DMS79 (cell line): Measurements from ENCODE around the gene BEX5.
"Not testable (repeated sequence)": the region's sequence is repeated elsewhere in the genome, so short reads cannot be mapped to it uniquely, and the experiment has no call there.

Experiments used
- DNase-seq: peaks from one replicate; lab custom pipeline; 2025; lab: John Stamatoyannopoulos, UW

Gene BEX5

GRCh38 chrX:102155806-102156179 is at the start of gene BEX5:
TSS of gene BEX5 (minus strand) at chrX:102155977. CDS start at chrX:102154265, 1,712 bp downstream.
- peak; percentile 55 for DNase-seq

GRCh38 chrX:102185967-102186720 is 30.4 kb upstream of the BEX5 start:
- no peak for DNase-seq

GRCh38 chrX:102154900-102155805 is 624 bp downstream of the BEX5 start:
- no peak for DNase-seq

- DNase-seq: peak; percentile 8
Observed at GRCh38 chrX:102154218-102154860, 1.4 kb downstream of the BEX5 start.

GRCh38 chrX:102142274-102142673 is 13.5 kb downstream of the BEX5 start, which contains the start of gene TCEAL6:
TSS of gene TCEAL6 (minus strand) at chrX:102142481.
- DNase-seq: not testable (repeated sequence)

- not testable (repeated sequence) for DNase-seq
Observed at GRCh38 chrX:102141631-102142030, 14.1 kb downstream of the BEX5 start.

- not testable (repeated sequence) for DNase-seq
Observed at GRCh38 chrX:102140876-102141275, 14.9 kb downstream of the BEX5 start.

GRCh38 chrX:102138064-102138463 is 17.7 kb downstream of the BEX5 start:
- no peak for DNase-seq

GRCh38 chrX:102129473-102129872 is 26.3 kb downstream of the BEX5 start:
- DNase-seq: no peak

- DNase-seq: no peak
Observed at GRCh38 chrX:102126863-102127262, 28.9 kb downstream of the BEX5 start.

GRCh38 chrX:102126080-102126818 is 29.5 kb downstream of the BEX5 start:
- DNase-seq: not testable (repeated sequence)

GRCh38 chrX:102125436-102125835 is 30.3 kb downstream of the BEX5 start, which contains the start of gene TCEAL2:
TSS of gene TCEAL2 (plus strand) at chrX:102125679. CDS start at chrX:102126831, 1,152 bp downstream.
- not testable (repeated sequence) for DNase-seq

- not testable (repeated sequence) for DNase-seq
Observed at GRCh38 chrX:102125014-102125413, 30.8 kb downstream of the BEX5 start.

GRCh38 chrX:102115748-102116147 is 40.0 kb downstream of the BEX5 start:
- DNase-seq: no peak

GRCh38 chrX:102113367-102113766 is 42.4 kb downstream of the BEX5 start:
- no peak for DNase-seq
